Skeletal muscle cell (primary cell): Measurements from ENCODE around the gene SH3GL3.

ENCODE experiments used
- DNase-seq: peaks from one replicate; pipeline ENCODE4 v3.0.0-alpha.2; 2010; ENCODE audit warnings: low read depth
- H3K4me3 ChIP-seq: 2 replicates; pipeline ENCODE4 v1.5.1; 2011; ENCODE audit warnings: low read depth, mild to moderate bottlenecking, control low read depth, low read length, moderate library complexity

SH3GL3 gene

GRCh38 chr15:83457149-83457548 is 10.0 kb downstream of the SH3GL3 start:
- no peak for DNase-seq
- H3K4me3 ChIP-seq = no peak overlapping the region

GRCh38 chr15:83458381-83458780 is 11.2 kb downstream of the SH3GL3 start:
- no peak for DNase-seq
- no peak overlapping the region for H3K4me3 ChIP-seq

GRCh38 chr15:83462026-83462425 is 14.9 kb downstream of the SH3GL3 start:
- DNase-seq = no peak
- H3K4me3 ChIP-seq = no peak overlapping the region

- DNase-seq = no peak
- H3K4me3 ChIP-seq = no peak overlapping the region
These were observed 15.9 kb downstream of the SH3GL3 start for GRCh38 chr15:83462953-83463433.

- H3K4me3 ChIP-seq = no peak overlapping the region
- no peak for DNase-seq
These were observed 23.7 kb downstream of the SH3GL3 start for GRCh38 chr15:83470887-83471286.

- H3K4me3 ChIP-seq = no peak overlapping the region
- DNase-seq = no peak
These were observed 24.2 kb downstream of the SH3GL3 start for GRCh38 chr15:83471307-83471866.

GRCh38 chr15:83472151-83472550 is 25.0 kb downstream of the SH3GL3 start:
- DNase-seq = no peak

GRCh38 chr15:83472797-83473196 is 25.7 kb downstream of the SH3GL3 start:
- no peak overlapping the region for H3K4me3 ChIP-seq
- DNase-seq = no peak

More at GRCh38 chr15:83472151-83472550, 25.0 kb downstream of the SH3GL3 start:
- no peak overlapping the region for H3K4me3 ChIP-seq

- no peak for DNase-seq
- no peak overlapping the region for H3K4me3 ChIP-seq
These were observed 27.4 kb downstream of the SH3GL3 start for GRCh38 chr15:83474578-83474977.

GRCh38 chr15:83475551-83475950 is 28.4 kb downstream of the SH3GL3 start:
- no peak overlapping the region for H3K4me3 ChIP-seq
- DNase-seq = peak; percentile 10

GRCh38 chr15:83476066-83476465 is 28.9 kb downstream of the SH3GL3 start:
- H3K4me3 ChIP-seq = no peak overlapping the region
- DNase-seq = no peak

- H3K4me3 ChIP-seq = no peak overlapping the region
- DNase-seq = no peak
These were observed 29.6 kb downstream of the SH3GL3 start for GRCh38 chr15:83476708-83477107.

- no peak for DNase-seq
- H3K4me3 ChIP-seq = no peak overlapping the region
These were observed 30.1 kb downstream of the SH3GL3 start for GRCh38 chr15:83477172-83477807.

GRCh38 chr15:83477808-83478537 is 30.8 kb downstream of the SH3GL3 start:
- DNase-seq = no peak

GRCh38 chr15:83483612-83484011 is 36.5 kb downstream of the SH3GL3 start:
- H3K4me3 ChIP-seq = no peak overlapping the region
- DNase-seq = no peak

More at GRCh38 chr15:83477808-83478537, 30.8 kb downstream of the SH3GL3 start:
- no peak overlapping the region for H3K4me3 ChIP-seq

- DNase-seq = no peak
These were observed 37.5 kb downstream of the SH3GL3 start for GRCh38 chr15:83484636-83485035.

GRCh38 chr15:83486363-83486762 is 39.2 kb downstream of the SH3GL3 start:
- no peak overlapping the region for H3K4me3 ChIP-seq
- DNase-seq = no peak

More at GRCh38 chr15:83484636-83485035, 37.5 kb downstream of the SH3GL3 start:
- no peak overlapping the region for H3K4me3 ChIP-seq

GRCh38 chr15:83487519-83487918 is 40.4 kb downstream of the SH3GL3 start:
- no peak overlapping the region for H3K4me3 ChIP-seq
- DNase-seq = no peak

GRCh38 chr15:83489690-83490089 is 42.5 kb downstream of the SH3GL3 start:
- DNase-seq = no peak
- H3K4me3 ChIP-seq = no peak overlapping the region

- no peak for DNase-seq
- no peak overlapping the region for H3K4me3 ChIP-seq
These were observed 44.3 kb downstream of the SH3GL3 start for GRCh38 chr15:83491486-83491885.

- H3K4me3 ChIP-seq = no peak overlapping the region
- no peak for DNase-seq
These were observed 49.6 kb downstream of the SH3GL3 start for GRCh38 chr15:83496766-83497165.
